Measurements from ENCODE around the gene PHOX2B. TPM values are rescaled to one million over a fixed set of nuclear protein-coding genes. Genes with fewer than 3 reads are reported as not detected.
A peak's percentile ranks its signal among the peaks of the same experiment; 100 is the strongest.

The PHOX2B gene
- total and polyA plus RNA-seq, 2 of the 8 experiments (the other 6 are each of a cell fraction or from before 2014, with no cell fraction given): not detected

GRCh38 chr4:41757521-41758156 is 9.1 kb upstream of the PHOX2B start:
- Histone ChIP-seq H2BK120ac (replicated peaks; ENCODE audit: low read depth, low read length) (no peak overlapping the region), H4K8ac (ENCODE audit: extremely low read depth, insufficient read depth, low read length) (no peak overlapping the region), H3K27me3 (replicated peaks in 1 of 4; ENCODE audit: control insufficient read depth in 3 of 4, extremely low read depth in 1 of 4, insufficient read depth in 3 of 4, low read length in 3 of 4) (peaks cover 26 to 46% (median 43%) of the 10 kb centered on the region in 4 experiments), H2BK5ac (ENCODE audit: low read depth, low read length) (no peak overlapping the region), H4K91ac (replicated peaks; ENCODE audit: insufficient read length, low read length) (no peak overlapping the region), H2AK5ac (ENCODE audit: low read depth, low read length) (no peak overlapping the region), H3K4ac (replicated peaks; ENCODE audit: insufficient read length, low read depth, low read length) (no peak overlapping the region), H3K36me3 (ENCODE audit: control insufficient read depth in 2 of 4, insufficient read depth in 4 of 4, low read length in 3 of 4) (peaks cover 0 to 2% (median 0%) of the 10 kb centered on the region in 4 experiments; a peak in 1 of 8 replicates), H4K5ac (ENCODE audit: insufficient read length, low read depth, low read length) (no peak overlapping the region), H2BK20ac (ENCODE audit: low read length) (no peak overlapping the region), H3K56ac (replicated peaks; ENCODE audit: insufficient read length, low read depth, low read length) (peak overlapping the region; percentile 10), H3K9me3 (ENCODE audit: insufficient read depth in 2 of 2, low read depth in 1 of 2, low read length in 1 of 2) (no peaks in the 10 kb centered on the region), H3K79me2 (ENCODE audit: control insufficient read depth in 1 of 2, insufficient read depth in 2 of 2, low read length in 2 of 2) (no peaks in the 10 kb centered on the region), H2AFZ (ENCODE audit: low read length) (no peak overlapping the region), H3K4me3 (ENCODE audit: extremely low read depth in 1 of 4, insufficient read depth in 2 of 4, low read depth in 3 of 4, low read length in 4 of 4) (peak overlapping the region in 1 of 4 experiments; percentile 5; a peak in 1 of 8 replicates), H3K79me1 (ENCODE audit: low read depth, low read length) (no peaks in the 10 kb centered on the region), H3K18ac (ENCODE audit: extremely low read depth, low read length) (no peak overlapping the region), H3K14ac (ENCODE audit: insufficient read length) (no peak overlapping the region), H2BK15ac (ENCODE audit: low read length) (no peak overlapping the region), H3K4me2 (ENCODE audit: insufficient read depth in 1 of 2, low read depth in 2 of 2, low read length in 2 of 2) (peak overlapping the region; percentile 2 to 20; a peak in 1 of 4 replicates), H3K27ac (ENCODE audit: low read depth, low read length) (no peak overlapping the region), H3K4me1 (replicated peaks in 1 of 4; ENCODE audit: control insufficient read depth in 3 of 4, insufficient read depth in 4 of 4, low read length in 3 of 4) (peaks cover 0 to 7% (median 5%) of the 10 kb centered on the region in 4 experiments; a peak in 4 of 7 replicates), H3K9ac (replicated peaks in 1 of 4; ENCODE audit: extremely low read depth in 1 of 4, low read depth in 3 of 4, low read length in 3 of 4) (no peak overlapping the region), H3K23ac (ENCODE audit: insufficient read length) (no peak overlapping the region), H4K20me1 (replicated peaks in 1 of 2; ENCODE audit: control insufficient read depth in 1 of 2, insufficient read depth in 2 of 2, low read length in 2 of 2) (no peaks in the 10 kb centered on the region), H3K23me2 (ENCODE audit: low read depth, low read length) (no peaks in the 10 kb centered on the region), H2BK12ac (ENCODE audit: low read depth, low read length) (no peak overlapping the region)
- TF ChIP-seq SUZ12 (IDR thresholded peaks at IDR 0.05; ENCODE audit: low read length): 0 out of 2 replicates have a peak, but pooled peaks have one; percentile 15
- no peak for TF ChIP-seq HDAC2 (IDR thresholded peaks at IDR 0.05; ENCODE audit: borderline replicate concordance in 1 of 2, low read depth in 2 of 2, low read length in 2 of 2)
- TF ChIP-seq JUND (IDR thresholded peaks at IDR 0.05; ENCODE audit: low read length): peak; percentile 38; the same call in 1 of the 2 replicates
- ChIA-PET CTCF (ENCODE audit: partially characterized antibody) (interaction anchor here (1.0 to 1.6 kb wide), 6 partner anchors 17 to 131 kb away, joined by 3 to 9 read pairs (median 4); no protein-coding TSS in a partner anchor), POLR2A (ENCODE audit: partially characterized antibody) (no interaction called here)
- DNase-seq (ENCODE audit: low read depth in 1 of 2, low spot score in 2 of 2) (peak in 1 of 2 experiments; percentile 52), FAIRE-seq (no peak)
- WGBS, 2 experiments (ENCODE audit: extremely low coverage in 1 of 2, insufficient coverage in 1 of 2, insufficient read length in 1 of 2, insufficient replicate concordance in 2 of 2, low coverage in 1 of 2, low lambda C conversion rate in 2 of 2, missing lambda C conversion rate in 1 of 2): 21% methylated on average over 3 of the region's 3 CpGs; no CpG with 5 or more reads in 1 of the 2 experiments
